GM18867 (cell line): ENCODE measurements around the gene GSN.

ENCODE experiments used
- ATAC-seq: cut with Tn5 transposase; IDR thresholded peaks from one replicate; pipeline ENCODE4 v1.9.1; 2021; ENCODE audit warnings: mild to moderate bottlenecking, moderate library complexity; ENCODE audit not compliant: unreplicated experiment

Gene GSN

GRCh38 chr9:121272401-121272948 lies 4.5 kb downstream of the GSN start:
- ATAC-seq: no peak

GRCh38 chr9:121273064-121273775 lies 5.3 kb downstream of the GSN start:
- ATAC-seq: no peak

GRCh38 chr9:121274851-121275250 lies 6.9 kb downstream of the GSN start:
- ATAC-seq: no peak

GRCh38 chr9:121275781-121276658 lies 8.1 kb downstream of the GSN start:
- no peak for ATAC-seq

- ATAC-seq: no peak
These were observed 9.1 kb downstream of the GSN start for GRCh38 chr9:121277026-121277425.

- ATAC-seq: no peak
These were observed 9.7 kb downstream of the GSN start for GRCh38 chr9:121277518-121278295.

GRCh38 chr9:121278477-121279261 lies 10.7 kb downstream of the GSN start:
- ATAC-seq: peak; percentile 56

GRCh38 chr9:121279776-121280388 lies 11.9 kb downstream of the GSN start:
- no peak for ATAC-seq

GRCh38 chr9:121280715-121281613 lies 13.0 kb downstream of the GSN start:
- ATAC-seq: no peak

GRCh38 chr9:121281614-121282276 lies 13.8 kb downstream of the GSN start:
- no peak for ATAC-seq

GRCh38 chr9:121282277-121283079 lies 14.5 kb downstream of the GSN start:
- ATAC-seq: no peak

- no peak for ATAC-seq
These were observed 15.1 kb downstream of the GSN start for GRCh38 chr9:121283080-121283398.

- ATAC-seq: no peak
These were observed 16.1 kb downstream of the GSN start for GRCh38 chr9:121283856-121284732.

GRCh38 chr9:121284733-121285451 lies 16.9 kb downstream of the GSN start:
- ATAC-seq: no peak

- ATAC-seq: no peak
These were observed 18.1 kb downstream of the GSN start for GRCh38 chr9:121285835-121286687.
